NCI-H748 treated with DMSO at 0.1 percent for 48 hours (cell line): ENCODE measurements around the gene MYBL2.

Experiments used
- DNase-seq: peaks from one replicate; lab custom pipeline; 2025; lab: John Stamatoyannopoulos, UW

Gene MYBL2

GRCh38 chr20:43682446-43682845 lies 15.5 kb downstream of the MYBL2 start:
- DNase-seq, result no peak

DNA sequence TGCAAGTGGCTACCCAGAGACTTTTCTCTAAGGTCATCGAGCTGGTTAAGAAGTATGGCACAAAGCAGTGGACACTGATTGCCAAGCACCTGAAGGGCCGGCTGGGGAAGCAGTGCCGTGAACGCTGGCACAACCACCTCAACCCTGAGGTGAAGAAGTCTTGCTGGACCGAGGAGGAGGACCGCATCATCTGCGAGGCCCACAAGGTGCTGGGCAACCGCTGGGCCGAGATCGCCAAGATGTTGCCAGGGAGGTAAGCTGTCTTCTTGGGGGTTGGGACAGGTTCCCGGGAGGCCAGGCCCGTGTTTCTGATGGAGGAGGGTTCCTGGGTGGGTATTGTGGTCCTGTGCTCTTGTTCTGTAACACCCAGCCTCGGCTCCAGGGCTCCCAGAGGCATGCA lies 19.9 kb downstream of the MYBL2 start:
- no peak for DNase-seq

- DNase-seq, result no peak
Observed at GRCh38 chr20:43689165-43689564, 22.3 kb downstream of the MYBL2 start.

DNA sequence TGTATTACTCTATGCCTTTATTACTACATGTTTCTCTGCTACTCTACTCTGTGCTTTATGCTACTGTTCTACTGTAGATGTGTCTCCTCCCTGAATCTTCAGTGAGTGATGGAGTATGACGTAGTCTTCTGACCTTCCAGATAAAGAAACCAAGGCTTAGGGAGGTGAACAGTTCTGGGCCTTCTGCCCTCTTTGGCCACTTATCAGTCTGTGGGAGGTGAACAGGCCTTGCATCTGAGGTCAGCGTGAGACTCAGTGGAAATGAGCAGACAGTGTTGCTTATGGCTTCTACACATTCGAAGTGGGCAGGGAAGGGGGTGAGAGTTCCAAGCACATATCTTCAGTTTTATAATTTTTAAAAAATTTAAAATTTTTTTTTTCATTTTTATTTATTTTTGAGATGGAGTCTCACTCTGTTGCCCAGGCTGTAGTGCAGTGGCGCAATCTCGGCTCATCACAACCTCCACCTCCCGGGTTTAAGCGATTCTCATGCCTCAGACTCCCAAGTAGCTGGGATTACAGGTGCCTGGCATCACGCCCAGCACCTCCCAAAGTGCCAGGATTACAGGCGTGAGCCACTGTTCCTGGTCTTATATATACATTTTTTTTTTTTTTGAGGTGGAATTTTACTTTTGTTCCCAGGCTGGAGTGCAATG lies 24.2 kb downstream of the MYBL2 start:
- DNase-seq, result no peak

DNA sequence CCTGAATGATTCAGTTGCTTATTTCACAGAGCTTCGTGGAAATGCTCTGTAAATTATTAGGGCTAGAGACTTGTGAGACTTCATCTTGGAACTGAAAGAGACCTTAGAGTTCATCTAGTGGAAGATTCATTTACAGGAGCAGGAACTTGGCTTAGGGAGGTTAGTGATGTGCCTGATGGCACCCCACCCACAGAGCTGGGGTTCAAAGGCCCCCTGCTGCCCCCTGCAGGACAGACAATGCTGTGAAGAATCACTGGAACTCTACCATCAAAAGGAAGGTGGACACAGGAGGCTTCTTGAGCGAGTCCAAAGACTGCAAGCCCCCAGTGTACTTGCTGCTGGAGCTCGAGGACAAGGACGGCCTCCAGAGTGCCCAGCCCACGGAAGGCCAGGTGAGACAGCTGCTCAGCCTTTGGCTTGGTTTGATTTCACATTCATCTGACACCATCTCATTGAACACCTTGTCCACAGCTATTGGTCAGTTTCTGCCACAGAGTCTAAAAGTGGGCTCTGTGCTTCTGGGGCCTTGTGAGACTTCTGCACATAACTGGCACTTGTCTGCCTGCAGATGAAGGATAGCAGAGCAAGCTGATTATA lies 25.1 kb downstream of the MYBL2 start:
- no peak for DNase-seq

DNA sequence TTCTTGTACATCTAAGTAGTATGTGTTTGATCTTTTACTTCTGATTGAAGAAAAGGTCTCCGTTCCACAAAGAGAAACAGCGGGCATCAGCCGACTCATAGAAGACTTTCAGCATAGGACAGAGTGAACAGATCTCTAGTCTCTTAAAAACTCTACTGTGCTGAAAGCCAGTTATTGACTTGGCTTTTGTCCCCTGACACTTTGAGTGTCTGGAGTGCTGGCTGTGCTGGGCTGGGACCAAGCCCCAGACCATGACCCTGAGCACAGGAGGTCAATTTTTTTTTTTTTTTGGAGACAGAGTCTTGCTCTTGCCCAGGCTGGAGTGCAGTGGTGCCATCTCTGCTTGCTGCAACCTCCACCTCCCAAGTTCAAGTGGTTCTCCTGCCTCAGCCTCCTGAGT lies 27.8 kb downstream of the MYBL2 start:
- DNase-seq, result no peak

DNA sequence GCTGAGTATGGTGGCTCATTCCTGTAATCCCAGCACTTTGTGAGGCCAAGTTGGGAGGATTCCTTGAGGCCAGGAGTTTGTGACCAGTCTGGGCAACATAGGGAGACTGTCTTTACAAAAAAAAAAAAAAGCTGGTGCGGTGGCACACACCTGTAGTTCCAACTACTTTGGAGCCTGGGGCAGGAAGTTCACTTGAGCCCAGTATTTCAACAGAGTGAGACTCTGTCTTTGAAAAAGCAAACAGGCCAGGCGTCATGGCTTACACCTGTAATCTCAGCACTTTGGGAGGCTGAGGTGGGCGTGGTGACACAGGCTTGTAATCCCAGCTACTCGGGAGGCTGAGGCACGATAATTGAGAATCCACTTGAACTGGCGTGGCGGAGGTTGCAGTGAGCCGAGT lies 28.7 kb downstream of the MYBL2 start:
- DNase-seq, result no peak

- DNase-seq, result no peak
Observed at GRCh38 chr20:43699941-43700565, 33.1 kb downstream of the MYBL2 start.

GRCh38 chr20:43700627-43701026 lies 33.7 kb downstream of the MYBL2 start:
- no peak for DNase-seq

DNA sequence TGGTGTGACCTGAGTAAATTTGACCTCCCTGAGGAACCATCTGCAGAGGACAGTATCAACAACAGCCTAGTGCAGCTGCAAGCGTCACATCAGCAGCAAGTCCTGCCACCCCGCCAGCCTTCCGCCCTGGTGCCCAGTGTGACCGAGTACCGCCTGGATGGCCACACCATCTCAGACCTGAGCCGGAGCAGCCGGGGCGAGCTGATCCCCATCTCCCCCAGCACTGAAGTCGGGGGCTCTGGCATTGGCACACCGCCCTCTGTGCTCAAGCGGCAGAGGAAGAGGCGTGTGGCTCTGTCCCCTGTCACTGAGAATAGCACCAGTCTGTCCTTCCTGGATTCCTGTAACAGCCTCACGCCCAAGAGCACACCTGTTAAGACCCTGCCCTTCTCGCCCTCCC lies 35.6 kb downstream of the MYBL2 start:
- no peak for DNase-seq

- no peak for DNase-seq
Observed at GRCh38 chr20:43710370-43711044, 43.6 kb downstream of the MYBL2 start.

DNA sequence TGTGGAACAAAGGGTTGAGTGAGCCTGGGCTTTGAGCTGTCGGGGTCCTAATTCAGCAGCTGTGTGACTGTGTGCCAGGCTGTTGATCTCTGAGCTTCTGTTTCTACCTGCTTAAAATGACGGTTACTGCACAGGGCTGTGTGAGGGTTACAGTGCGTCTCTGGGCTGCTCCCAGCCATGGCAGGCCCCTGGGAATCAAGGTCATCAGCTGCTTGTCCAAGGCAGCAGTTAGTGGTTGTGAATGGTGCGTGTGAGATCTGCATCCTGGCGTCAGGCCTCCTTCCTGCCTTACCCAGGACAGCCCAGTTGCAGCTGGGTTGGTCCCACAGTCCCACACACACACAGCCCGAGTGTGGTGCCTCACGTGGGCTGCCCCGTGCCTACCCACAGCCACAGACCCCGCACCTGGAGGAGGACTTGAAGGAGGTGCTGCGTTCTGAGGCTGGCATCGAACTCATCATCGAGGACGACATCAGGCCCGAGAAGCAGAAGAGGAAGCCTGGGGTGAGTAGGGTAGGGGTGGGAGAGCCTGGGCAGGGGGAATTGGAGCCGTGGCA lies 44.3 kb downstream of the MYBL2 start:
- DNase-seq, result no peak

DNA sequence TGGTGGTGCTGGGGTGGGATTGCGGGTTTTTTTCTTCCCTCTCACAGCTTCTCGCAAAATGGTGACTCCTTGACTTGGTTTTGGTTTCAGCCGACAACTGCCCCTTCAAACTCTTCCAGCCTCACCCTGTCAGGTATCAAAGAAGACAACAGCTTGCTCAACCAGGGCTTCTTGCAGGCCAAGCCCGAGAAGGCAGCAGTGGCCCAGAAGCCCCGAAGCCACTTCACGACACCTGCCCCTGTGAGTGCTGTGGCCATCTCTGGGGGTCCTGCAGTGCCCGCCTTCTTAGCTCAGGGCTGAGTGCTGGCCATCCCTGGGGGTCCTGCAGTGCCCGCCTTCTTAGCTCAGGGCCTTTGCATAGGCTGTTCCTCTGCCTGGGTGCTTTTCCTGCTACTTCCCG lies 48.1 kb downstream of the MYBL2 start:
- no peak for DNase-seq

DNA sequence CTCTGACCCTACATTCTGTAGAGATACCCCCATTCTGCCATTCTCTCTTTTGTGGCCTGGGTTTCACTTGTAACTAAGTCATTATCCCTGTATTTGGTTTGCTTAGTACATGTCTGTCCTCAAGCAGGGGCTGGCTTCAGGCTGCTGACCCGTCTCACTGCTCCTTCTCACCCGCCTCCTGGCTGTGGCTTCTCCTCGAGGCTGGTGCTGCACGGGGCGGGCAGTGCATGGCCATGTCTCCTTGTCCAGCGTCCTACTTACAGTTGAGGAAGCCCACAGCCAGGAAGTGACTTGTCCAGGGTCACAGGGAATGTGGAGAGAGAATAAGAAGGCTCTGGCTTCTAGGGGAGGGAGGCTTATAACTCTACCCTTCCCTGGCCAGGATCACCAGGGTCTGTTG lies 48.6 kb downstream of the MYBL2 start:
- no peak for DNase-seq

- DNase-seq, result no peak
Observed at GRCh38 chr20:43716123-43716522, 49.2 kb downstream of the MYBL2 start.

- DNase-seq, result no peak
Observed at GRCh38 chr20:43716757-43717615, 50.1 kb downstream of the MYBL2 start.

DNA sequence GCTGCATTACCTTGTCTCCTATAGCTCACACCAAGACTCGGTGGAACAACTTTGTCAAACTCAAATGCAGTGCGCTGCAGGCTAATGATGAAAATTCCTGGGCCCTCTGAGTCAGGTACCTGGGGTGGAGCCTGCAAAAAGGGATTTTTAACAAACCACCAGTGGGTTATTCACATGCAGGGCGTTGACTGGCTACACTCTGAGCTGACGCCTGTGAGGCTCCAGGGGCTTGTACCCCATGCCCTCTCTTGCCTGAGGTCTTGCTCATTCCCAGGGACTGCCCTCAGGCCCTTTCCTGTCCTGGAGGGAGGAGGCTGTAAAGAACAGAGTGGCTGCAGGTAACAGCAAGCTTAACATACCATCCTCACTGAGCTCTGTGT lies 50.7 kb downstream of the MYBL2 start:
- no peak for DNase-seq

GRCh38 chr20:43720007-43720406 lies 53.1 kb downstream of the MYBL2 start:
- DNase-seq, result no peak

- no peak for DNase-seq
Observed at GRCh38 chr20:43721097-43721428, 54.1 kb downstream of the MYBL2 start.

DNA sequence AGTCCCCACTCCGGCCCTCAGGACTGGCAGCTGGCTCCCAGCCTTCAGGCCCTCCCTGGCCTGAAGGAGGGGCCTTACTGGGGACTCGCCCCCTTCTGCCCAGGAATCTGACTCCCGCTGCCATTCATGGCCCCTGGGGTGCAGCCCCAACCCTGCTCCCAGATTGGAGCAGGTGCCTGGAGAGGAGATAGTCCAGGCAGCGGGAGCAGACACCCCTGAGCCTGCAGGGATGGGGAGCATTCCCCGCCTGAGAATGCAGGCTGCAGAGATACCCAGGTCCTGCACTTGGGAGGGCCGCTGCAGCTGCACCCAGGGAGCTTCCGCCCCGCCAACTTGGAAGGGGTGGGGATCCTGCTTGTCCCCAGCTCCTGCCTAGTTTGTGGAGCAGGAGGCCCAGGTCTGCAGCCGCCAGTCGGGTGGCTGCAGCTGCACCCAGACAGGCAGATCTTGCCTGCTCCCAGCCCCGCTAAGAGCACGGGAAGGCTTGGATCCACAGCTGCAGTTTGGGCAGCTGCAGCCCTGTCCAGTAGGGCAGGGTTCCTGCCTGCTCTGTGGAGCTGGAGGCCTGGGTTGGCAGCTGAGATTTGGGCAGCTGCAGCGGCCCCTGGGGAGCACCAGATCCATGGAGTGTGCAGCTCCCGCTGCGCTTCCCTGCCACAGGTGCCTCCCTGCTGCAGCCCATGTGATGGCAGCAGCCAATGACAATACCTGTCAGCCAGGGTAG lies 54.7 kb downstream of the MYBL2 start:
- DNase-seq, result no peak

DNA sequence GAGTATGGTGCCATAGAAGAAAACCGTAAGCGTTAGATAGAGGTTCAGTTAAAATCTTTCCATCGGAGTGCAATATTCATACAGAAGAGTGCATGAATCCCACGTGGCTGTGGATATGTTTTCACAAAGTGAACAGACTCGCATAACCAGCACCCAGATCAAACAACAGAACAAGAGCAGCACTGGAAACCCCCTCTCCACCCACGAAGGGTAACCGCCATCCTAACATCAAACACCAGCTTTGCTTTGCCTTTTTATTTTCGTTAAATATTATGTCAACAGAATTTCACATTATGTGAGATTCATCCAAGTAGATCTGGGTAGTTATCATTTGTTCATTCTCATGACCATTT lies 55.2 kb downstream of the MYBL2 start:
- DNase-seq, result no peak

- DNase-seq, result no peak
Observed at GRCh38 chr20:43723186-43723585, 56.3 kb downstream of the MYBL2 start.
